Measurements from ENCODE around the gene CYP26A1.

CYP26A1 gene

GRCh38 chr10:93123766-93124165 is 50.1 kb downstream of the CYP26A1 start:
- DNase-seq (ENCODE audit: low read depth, low spot score): no peak

- no peak for DNase-seq (ENCODE audit: low read depth, low spot score)
These were observed 51.1 kb downstream of the CYP26A1 start for GRCh38 chr10:93124580-93125318.

GRCh38 chr10:93125966-93126365 is 52.3 kb downstream of the CYP26A1 start:
- DNase-seq (ENCODE audit: low read depth, low spot score): no peak

GRCh38 chr10:93126483-93127052 is 52.9 kb downstream of the CYP26A1 start:
- no peak for DNase-seq (ENCODE audit: low read depth, low spot score)

All from activated naive CD8-positive, alpha-beta T cell treated with anti-CD3 and anti-CD28 coated beads, Interleukin-2, amount 50 U/mL, for 16 hours (primary cell).